ENCODE results near the gene ACE. TPM values are rescaled to one million over a fixed set of nuclear protein-coding genes. Genes with fewer than 3 reads are reported as not detected.

ACE gene
- total RNA-seq, 2 donors from 2014 or later = 4.3 to 7.0 TPM

DNA sequence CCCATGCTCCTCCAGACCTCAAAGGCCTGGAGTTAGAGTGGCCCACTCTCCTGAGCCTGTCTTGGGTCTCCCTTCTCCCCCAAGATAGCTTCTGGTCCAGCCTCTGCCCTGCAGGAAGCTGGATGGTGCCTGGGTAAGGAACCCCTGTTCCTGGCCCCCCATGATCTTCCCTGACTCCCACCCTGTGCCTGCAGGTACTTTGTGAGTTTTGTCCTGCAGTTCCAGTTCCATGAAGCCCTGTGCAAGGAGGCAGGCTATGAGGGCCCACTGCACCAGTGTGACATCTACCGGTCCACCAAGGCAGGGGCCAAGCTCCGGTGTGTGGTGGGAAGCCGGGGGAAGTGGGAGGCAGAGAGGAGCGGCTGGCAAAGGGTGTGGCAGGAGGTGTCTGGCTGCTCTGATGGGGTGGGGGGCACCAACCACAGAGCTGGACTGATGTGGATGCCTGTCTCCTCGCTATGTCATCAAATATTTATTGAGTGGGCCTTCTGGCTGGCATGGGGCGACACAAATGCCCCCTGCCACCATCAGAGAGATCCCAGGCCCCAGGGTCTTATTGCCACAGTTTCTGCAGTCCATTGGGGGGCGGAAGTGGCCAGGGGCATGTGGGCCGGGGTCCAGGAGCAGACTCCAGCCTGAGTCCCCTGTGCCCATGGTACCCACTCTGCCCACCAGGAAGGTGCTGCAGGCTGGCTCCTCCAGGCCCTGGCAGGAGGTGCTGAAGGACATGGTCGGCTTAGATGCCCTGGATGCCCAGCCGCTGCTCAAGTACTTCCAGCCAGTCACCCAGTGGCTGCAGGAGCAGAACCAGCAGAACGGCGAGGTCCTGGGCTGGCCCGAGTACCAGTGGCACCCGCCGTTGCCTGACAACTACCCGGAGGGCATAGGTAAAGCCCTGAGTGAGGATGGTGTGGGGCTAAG, 7.1 kb downstream of the ACE start:
- intact Hi-C loops (cut with DNase I) = no loop called here
- no peak for DNase-seq
- no peak for ATAC-seq

DNA sequence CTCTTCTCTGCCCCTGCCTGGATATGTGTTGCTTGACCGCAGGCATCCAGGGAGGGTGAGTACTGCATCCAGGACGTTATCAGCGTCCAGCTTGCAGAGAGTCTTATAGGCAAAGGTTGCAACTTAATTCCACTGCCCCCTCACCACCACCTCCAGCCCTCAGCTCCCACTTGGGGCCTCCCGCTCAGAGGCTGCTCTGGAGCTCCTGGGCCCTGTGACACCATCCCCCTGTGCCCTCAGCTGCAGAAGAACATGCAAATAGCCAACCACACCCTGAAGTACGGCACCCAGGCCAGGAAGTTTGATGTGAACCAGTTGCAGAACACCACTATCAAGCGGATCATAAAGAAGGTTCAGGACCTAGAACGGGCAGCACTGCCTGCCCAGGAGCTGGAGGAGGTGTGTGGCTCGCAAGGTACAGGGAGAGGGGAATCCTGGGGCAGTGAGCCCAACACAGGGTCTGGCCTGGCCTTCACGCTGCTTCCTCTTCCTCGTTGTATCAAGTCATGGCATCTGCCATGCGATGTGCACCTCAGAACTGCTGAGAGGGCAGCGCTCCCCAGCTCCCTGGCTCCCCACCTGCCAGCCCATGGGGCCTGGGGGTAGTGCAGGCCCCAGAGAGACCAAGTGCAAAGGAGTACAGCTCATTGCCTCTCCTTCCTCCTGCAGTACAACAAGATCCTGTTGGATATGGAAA, 9.6 kb downstream of the ACE start:
- intact Hi-C loops (cut with DNase I) = no loop called here

DNA sequence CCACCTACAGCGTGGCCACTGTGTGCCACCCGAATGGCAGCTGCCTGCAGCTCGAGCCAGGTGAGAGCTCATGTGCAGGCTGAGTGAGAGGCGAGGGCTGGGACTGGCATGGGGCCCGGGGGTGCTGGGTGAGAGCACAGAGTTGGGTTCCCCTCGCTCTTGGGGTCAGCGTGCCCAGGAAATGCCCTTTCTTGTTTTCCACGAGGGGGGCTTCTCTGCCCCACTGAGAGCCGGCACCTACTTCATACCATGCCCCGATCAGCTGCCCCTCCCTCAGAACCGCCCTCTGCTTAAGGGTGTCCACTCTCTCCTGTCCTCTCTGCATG, 10.1 kb downstream of the ACE start:
- no peak for ATAC-seq
- no peak for DNase-seq
- intact Hi-C loops (cut with DNase I) = no loop called here

More for the DNA sequence above, 9.6 kb downstream of the ACE start:
- DNase-seq (no peak), ATAC-seq (no peak)

DNA sequence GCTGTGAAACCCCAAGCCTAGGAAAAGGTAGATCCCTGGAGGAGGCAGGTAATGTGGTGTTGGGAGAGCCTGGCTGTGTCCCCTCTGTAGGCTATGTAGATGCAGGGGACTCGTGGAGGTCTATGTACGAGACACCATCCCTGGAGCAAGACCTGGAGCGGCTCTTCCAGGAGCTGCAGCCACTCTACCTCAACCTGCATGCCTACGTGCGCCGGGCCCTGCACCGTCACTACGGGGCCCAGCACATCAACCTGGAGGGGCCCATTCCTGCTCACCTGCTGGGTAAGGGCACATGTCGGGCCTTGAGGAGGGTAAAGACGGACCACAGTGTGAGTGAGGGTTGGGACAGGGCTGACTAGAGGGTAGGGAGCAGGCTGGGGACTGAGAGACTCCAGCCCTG, 12.0 kb downstream of the ACE start:
- DNase-seq (no peak), ATAC-seq (no peak)
- intact Hi-C loops (cut with DNase I) = no loop called here

DNA sequence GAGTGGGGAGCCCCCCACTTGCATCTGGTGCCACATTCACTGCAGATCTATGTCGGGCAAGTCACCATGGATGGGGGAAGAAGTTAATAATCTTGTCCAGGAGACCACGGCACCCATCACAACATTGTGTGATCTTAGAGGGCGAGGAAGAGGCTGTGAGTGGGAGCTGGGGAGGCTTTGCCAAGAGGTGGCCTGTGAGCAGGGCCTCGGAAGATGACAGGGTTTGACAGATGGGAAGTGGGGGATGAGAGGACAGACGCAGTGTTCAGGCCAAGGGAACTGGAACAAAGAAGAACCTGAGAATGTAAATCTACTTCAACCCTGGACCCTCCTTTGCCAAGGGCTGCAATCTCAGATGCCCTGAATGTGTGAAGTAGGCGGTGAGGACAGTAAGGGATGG, 12.4 kb downstream of the ACE start:
- intact Hi-C loops (cut with DNase I) = no loop called here
- no peak for ATAC-seq
- no peak for DNase-seq

DNA sequence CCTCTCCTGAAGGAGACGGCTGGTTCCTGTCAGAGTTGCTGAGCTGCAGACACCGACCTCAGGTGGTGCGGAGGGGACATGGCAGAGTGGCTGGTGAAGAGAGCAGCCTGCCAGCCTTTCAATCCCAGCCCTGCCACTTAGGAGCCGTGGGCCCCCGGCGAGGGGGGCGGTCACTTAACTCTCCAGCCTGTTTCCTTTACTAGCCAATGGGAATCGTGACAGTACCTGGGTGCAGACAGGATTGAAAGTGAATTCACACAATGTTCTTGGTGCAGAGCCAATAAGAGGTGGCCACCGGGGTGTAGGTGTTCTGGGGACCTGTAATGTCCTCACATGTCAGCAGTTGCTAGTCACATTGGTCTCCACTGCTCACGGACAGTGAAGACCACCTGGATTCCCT, 13.5 kb downstream of the ACE start:
- intact Hi-C loops (cut with DNase I) = no loop called here
- ATAC-seq (no peak), DNase-seq (no peak)

DNA sequence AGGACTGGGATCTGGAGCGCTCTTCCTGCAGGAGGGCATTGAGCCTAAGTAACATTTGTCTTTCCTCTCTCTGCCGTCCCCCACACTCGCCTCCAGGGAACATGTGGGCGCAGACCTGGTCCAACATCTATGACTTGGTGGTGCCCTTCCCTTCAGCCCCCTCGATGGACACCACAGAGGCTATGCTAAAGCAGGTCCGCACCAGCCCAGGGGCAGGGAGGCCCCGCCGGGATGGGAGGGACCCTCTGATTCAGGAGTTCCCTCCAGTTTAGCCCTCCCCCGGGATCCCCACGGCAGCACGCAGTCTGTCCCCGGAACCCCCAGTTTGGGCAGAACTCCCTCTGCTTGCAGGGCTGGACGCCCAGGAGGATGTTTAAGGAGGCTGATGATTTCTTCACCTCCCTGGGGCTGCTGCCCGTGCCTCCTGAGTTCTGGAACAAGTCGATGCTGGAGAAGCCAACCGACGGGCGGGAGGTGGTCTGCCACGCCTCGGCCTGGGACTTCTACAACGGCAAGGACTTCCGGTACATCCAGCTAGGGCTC, 14.1 kb downstream of the ACE start:
- no peak for DNase-seq
- ATAC-seq = no peak
- intact Hi-C loops (cut with DNase I) = no loop called here

DNA sequence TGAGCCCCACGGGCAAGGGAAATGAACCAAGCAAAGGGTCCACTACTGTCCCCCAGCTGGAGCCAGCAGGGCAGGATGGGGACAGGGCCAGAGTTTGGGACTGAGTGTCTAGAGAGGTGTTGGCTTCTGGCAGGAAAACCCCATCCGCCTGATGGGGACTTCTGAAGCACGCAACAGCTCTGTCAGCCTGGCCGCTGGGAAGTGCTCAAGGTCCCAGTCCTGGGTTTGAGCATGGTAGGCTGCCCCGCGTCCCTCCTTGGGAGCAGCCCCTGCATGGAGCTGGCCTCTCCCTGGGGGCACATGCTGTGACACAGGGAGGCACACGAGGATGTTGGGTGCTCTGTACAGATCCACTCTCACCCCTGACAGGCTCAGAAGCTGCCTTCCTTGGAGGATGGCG, 14.6 kb downstream of the ACE start:
- intact Hi-C loops (cut with DNase I) = no loop called here
- ATAC-seq (no peak), DNase-seq (no peak)

DNA sequence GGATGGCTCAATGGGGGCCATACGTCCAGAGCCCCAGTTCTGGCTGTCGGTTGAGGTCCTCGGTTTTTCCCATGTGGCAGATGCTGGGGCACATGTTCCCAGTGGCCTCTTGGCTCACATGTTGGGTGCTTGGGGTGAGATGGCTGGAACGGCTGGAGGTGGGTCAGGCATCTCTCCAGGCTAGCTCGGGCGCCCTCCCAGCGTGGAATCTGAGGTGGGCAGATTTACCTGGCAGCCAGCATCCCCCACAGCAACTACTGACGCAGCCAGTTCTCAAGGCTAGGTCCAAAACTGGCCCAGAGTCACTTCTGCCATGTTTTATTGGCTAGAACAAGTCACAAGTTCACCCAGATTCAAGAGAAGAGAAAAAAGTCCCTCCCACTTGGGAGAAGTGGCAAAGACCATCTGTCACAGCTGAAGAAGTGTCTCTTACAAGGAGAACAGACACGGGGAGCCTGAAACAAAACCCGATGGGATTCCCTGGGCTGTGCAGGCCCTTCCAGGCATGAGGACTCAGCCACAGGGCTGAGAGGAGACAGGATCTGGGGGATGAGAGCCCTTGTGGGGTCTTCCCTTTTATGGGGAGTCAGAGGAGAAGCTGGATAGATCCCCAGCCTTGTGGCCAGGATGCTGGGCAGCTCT, 15.2 kb downstream of the ACE start:
- DNase-seq (no peak), ATAC-seq (no peak)
- intact Hi-C loops (cut with DNase I) = no loop called here

DNA sequence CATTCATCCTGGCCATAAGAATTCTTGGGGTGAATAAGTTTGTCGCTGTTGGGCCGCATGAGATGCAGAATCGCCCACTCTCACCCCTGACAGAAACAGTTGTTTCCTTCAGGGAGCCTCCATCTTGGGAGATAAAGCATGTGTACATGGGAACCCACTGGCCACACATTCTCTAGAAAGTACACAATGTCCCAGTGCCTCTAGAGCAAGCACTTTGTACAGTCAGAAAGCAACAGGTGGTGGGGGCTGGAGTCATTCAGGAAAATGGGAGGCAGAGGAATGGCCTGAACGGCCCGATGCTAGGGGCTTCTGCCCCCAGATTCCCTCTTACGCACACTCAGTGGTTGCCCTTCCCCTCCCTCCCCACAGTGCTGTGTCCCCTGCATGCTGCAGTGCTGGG, 16.1 kb downstream of the ACE start:
- DNase-seq (no peak), ATAC-seq (no peak)
- intact Hi-C loops (cut with DNase I) = no loop called here

DNA sequence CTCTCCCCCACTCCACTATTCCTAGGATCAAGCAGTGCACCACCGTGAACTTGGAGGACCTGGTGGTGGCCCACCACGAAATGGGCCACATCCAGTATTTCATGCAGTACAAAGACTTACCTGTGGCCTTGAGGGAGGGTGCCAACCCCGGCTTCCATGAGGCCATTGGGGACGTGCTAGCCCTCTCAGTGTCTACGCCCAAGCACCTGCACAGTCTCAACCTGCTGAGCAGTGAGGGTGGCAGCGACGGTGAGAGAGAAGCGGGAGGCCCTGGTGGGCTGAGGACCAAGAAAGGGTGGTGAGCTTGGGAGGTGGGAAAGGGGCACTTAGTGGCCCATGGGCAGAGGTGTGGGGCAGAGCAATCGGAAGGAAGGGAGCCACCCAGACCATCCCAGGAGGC, 16.6 kb downstream of the ACE start:
- ATAC-seq (no peak), DNase-seq (no peak)
- intact Hi-C loops (cut with DNase I) = no loop called here

DNA sequence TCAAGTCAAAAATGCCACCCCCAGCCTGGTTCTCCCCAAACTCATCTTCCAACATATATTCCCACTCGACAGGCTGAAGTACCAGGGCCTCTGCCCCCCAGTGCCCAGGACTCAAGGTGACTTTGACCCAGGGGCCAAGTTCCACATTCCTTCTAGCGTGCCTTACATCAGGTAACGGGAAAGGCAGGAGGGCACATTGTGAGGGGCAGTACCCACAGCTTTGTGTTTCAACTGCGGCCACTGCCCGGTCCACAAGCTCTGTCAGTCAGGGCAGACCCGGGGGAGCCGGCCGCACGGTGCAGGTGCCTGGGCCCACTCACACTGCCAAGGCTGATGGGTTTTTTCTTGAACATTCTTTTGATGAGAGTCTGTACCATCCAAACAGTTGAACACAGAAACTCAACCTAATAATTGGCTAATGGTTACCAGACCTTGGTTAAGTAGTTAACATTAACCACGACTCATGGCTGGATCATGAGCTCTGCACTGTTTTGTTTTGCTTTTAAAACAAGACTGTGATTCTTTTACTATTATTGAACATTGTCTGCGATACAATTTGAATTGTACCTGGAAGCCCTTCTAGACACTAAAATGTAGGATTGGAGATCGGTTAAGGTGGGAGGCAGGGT, 17.6 kb downstream of the ACE start:
- intact Hi-C loops (cut with DNase I) = no loop called here
- ATAC-seq (no peak), DNase-seq (no peak)

DNA sequence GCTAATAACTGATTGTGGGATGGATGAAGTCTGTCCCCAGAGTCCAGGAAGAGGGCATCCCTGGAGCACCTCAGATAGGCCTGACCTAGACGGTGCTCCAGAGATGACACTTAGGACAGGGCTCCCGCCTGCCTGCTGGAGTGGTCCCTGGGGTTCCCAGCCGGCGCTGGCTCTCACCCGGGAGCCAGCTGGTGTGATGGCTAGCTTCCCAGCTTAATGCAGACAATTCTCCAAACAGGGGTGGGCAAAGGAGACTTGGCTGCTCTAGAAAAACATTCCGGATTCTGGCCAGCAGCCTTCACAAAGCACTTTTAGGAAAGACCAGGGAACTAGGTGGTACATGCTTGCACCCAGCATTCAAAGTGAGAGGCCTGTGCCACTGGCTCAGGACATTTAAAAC, 18.6 kb downstream of the ACE start:
- no peak for DNase-seq
- intact Hi-C loops (cut with DNase I) = no loop called here

DNA sequence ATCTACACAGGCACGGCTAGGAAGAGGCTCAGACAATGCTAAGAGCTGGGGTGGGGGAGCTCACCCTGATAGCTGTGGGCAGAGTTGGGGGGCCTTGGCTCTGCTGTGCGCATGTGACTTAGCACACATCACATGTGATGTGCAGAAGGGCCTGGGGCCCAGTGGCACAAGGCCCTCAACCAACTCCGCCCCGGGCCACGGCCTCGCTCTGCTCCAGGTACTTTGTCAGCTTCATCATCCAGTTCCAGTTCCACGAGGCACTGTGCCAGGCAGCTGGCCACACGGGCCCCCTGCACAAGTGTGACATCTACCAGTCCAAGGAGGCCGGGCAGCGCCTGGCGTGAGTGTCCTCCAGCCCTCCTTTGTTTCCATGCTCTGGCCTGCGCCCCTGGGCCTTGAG, 19.3 kb downstream of the ACE start:
- intact Hi-C loops (cut with DNase I) = no loop called here
- ATAC-seq = no peak

More for the DNA sequence above, 18.6 kb downstream of the ACE start:
- no peak for ATAC-seq

DNA sequence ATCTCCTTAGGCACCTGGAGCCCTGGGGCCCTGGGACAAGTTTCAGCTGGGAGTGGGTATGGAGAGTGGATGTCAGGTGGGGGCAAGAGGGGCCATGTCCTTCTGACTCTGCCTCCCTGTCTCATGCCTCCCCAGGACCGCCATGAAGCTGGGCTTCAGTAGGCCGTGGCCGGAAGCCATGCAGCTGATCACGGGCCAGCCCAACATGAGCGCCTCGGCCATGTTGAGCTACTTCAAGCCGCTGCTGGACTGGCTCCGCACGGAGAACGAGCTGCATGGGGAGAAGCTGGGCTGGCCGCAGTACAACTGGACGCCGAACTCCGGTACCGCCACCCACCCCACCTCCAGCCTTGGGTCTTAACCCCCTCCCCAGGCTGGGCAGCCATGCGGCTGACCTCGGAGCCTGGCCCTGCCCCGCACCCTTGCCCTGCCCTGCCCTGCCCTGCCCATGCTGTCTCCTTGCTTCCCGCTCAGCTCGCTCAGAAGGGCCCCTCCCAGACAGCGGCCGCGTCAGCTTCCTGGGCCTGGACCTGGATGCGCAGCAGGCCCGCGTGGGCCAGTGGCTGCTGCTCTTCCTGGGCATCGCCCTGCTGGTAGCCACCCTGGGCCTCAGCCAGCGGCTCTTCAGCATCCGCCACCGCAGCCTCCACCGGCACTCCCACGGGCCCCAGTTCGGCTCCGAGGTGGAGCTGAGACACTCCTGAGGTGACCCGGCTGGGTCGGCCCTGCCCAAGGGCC, 20.0 kb downstream of the ACE start:
- DNase-seq = no peak
- intact Hi-C loops (cut with DNase I) = no loop called here
- ATAC-seq = no peak

More for the DNA sequence above, 19.3 kb downstream of the ACE start:
- no peak for DNase-seq

DNA sequence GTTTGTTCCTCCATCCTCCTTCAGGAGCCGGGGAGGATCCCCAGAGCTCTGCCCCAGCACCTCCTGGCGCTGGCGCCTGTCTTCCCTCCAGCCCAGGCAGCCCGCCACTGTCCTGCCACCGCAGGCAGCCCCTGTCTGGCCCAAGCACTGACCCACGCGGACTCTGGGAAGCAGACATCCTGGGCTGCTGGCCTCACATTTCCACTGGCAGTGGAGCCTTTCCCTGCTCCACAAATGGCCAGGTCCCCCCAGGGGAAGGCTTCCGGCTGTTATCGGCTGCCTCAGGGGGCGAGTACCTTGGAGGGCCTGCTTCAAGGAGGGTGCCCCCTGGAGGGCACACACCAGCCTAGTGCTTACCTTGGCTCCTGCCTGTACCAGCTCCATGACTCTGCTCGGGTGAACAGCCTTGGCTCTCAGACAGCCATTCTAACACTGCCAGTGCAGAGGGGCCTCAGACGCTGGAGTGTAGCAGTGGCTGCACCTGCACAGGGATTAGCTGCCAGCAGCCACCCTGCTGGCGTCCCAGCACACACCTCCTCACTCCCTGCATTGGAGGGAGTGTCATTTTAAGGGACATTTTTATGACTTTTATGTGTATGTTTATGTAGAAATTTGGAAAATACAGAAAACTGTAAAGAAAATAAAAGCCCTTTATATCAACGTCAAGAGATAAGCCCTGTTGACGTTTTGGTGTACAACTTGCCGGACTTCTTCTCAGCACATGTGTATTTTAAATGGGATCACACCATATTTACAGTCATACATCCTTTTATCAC, 21.0 kb downstream of the ACE start:
- intact Hi-C loops (cut with DNase I) = no loop called here
- ATAC-seq (no peak), DNase-seq (no peak)

DNA sequence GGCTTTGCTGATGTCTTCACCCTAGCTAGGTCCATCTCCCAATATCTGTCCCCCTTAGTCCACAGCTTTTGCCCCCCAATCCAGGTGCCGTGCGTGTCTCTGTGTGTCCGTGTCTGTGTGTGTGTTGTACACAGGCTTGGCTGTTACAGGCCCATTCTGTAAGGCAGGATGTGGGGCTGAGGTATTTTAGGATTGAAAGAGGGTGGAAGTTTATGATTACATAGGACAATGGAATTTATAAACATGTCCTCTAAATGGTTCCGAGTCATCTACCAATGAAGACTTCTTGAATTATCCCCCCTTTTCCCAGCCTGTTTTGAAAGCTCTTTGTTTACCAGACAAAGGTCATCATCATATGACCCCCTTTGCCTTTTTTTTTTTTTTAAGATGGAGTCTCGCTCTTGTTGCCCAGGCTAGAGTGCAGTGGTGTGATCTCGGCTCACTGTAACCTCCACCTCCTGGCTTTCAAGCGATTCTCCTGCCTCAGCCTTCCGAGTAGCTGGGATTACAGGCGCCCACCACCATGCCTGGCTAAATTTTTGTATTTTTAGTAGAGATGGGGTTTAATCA, 21.9 kb downstream of the ACE start:
- ATAC-seq = no peak
- intact Hi-C loops (cut with DNase I) = no loop called here
- no peak for DNase-seq

Measured in left cardiac atrium (tissue), 4 donors.